ENCODE results near the gene ANGPT4. TPM values are rescaled to one million over a fixed set of nuclear protein-coding genes. Genes with fewer than 3 reads are reported as not detected.

The ANGPT4 gene
- total RNA-seq, 1 experiment from 2014 or later, result not detected

GRCh38 chr20:962223-962622, 46.1 kb upstream of the ANGPT4 start:
- Histone ChIP-seq H3K4me2 (no peak overlapping the region), H3K36me3 (ENCODE audit: low read depth) (no peaks in the 10 kb centered on the region), H3K27ac (no peak overlapping the region), H3K4me1 (replicated peaks; ENCODE audit: insufficient read depth) (no peaks in the 10 kb centered on the region), H3K27me3 (ENCODE audit: insufficient read depth, low read depth) (peaks cover 69% of the 10 kb centered on the region), H4K20me1 (ENCODE audit: insufficient read depth) (no peaks in the 10 kb centered on the region), H3F3A (ENCODE audit: insufficient read depth, low read depth) (no peaks in the 10 kb centered on the region), H3K9me2 (ENCODE audit: insufficient read depth) (no peaks in the 10 kb centered on the region), H2AFZ (no peak overlapping the region), H3K9me3 (ENCODE audit: insufficient read depth, low read depth) (no peaks in the 10 kb centered on the region), H3K4me3 (no peak overlapping the region), H3K79me2 (ENCODE audit: low read depth) (no peaks in the 10 kb centered on the region)
- intact Hi-C loops (cut with micrococcal nuclease; ENCODE audit: unreplicated experiment), result no loop called here
- ChIA-PET CTCF (no interaction called here), POLR2A (ENCODE audit: unreplicated experiment) (no interaction called here)
- BruUV-seq (replicated peaks), result no TSS peak
- DNase-seq, result no peak
- TF ChIP-seq CTCF (conservative IDR thresholded peaks at IDR 0.05) (no peak), EZH2 (IDR thresholded peaks at IDR 0.05; ENCODE audit: low read depth) (no peak)

- H3K36me3 ChIP-seq (ENCODE audit: low read depth), result no peaks in the 10 kb centered on the region
- DNase-seq, result no peak
- H3K27ac ChIP-seq, result no peak overlapping the region
- intact Hi-C loops (cut with micrococcal nuclease; ENCODE audit: unreplicated experiment), result no loop called here
- no peak overlapping the region for H3K4me2 ChIP-seq
- no peaks in the 10 kb centered on the region for H4K20me1 ChIP-seq (ENCODE audit: insufficient read depth)
- H3K9me2 ChIP-seq (ENCODE audit: insufficient read depth), result no peaks in the 10 kb centered on the region
- no peaks in the 10 kb centered on the region for H3K79me2 ChIP-seq (ENCODE audit: low read depth)
- H3K4me3 ChIP-seq, result no peak overlapping the region
- peaks cover 64% of the 10 kb centered on the region for H3K27me3 ChIP-seq (ENCODE audit: insufficient read depth, low read depth)
- no TSS peak for BruUV-seq (replicated peaks)
- no peaks in the 10 kb centered on the region for H3F3A ChIP-seq (ENCODE audit: insufficient read depth, low read depth)
- no peak for TF ChIP-seq CTCF (conservative IDR thresholded peaks at IDR 0.05)
- no peak for TF ChIP-seq EZH2 (IDR thresholded peaks at IDR 0.05; ENCODE audit: low read depth)
- no peaks in the 10 kb centered on the region for H3K4me1 ChIP-seq (replicated peaks; ENCODE audit: insufficient read depth)
- H2AFZ ChIP-seq, result no peak overlapping the region
- H3K9me3 ChIP-seq (ENCODE audit: insufficient read depth, low read depth), result no peaks in the 10 kb centered on the region
- ChIA-PET CTCF (no interaction called here), POLR2A (ENCODE audit: unreplicated experiment) (no interaction called here)
These were observed 45.6 kb upstream of the ANGPT4 start for GRCh38 chr20:961768-962167.

DNA sequence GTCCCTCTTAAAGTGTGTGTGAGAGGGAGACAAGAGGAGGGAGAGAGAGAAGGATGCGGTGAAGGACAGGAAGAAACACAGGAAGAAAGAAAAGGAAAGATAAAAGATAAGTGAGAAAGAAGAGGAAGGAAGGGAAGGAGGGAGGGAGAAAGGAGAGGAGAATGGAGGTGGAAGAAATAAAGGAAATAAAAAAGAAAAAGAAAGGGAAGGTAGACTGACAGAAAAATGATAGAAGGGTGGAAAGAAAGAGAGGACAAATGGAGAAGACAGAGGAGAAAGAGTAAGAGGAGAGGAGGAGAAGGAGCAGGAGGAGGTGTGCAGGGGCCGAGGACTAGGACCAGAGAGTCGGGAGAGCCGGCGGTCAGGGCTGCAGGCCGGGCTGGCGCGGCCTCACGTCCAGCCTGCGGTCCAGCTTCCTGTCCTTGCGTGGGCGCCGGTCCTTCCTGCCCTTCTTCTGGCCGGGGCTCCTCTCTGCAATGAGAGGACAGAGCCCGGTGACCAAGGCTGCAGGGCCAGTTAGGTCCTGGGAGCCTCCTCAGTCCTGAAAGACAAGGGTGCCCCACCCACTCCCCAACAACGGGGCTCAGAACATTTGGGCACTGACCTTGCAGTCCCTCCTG, 44.0 kb upstream of the ANGPT4 start:
- H3K4me2 ChIP-seq, result no peak overlapping the region
- intact Hi-C loops (cut with micrococcal nuclease; ENCODE audit: unreplicated experiment), result loop anchor here (5.0 kb wide), 1 partner anchor 252 kb away; no protein-coding TSS in a partner anchor
- ChIA-PET CTCF (no interaction called here), POLR2A (ENCODE audit: unreplicated experiment) (no interaction called here)
- H3K9me2 ChIP-seq (ENCODE audit: insufficient read depth), result no peaks in the 10 kb centered on the region
- peaks cover 48% of the 10 kb centered on the region for H3K27me3 ChIP-seq (ENCODE audit: insufficient read depth, low read depth)
- H3K79me2 ChIP-seq (ENCODE audit: low read depth), result no peaks in the 10 kb centered on the region
- no peak overlapping the region for H3K4me3 ChIP-seq
- no peak for DNase-seq
- H3K27ac ChIP-seq, result no peak overlapping the region
- BruUV-seq (replicated peaks), result no TSS peak
- no peaks in the 10 kb centered on the region for H3K36me3 ChIP-seq (ENCODE audit: low read depth)
- no peak overlapping the region for H2AFZ ChIP-seq
- no peak for TF ChIP-seq CTCF (conservative IDR thresholded peaks at IDR 0.05)
- TF ChIP-seq EZH2 (IDR thresholded peaks at IDR 0.05; ENCODE audit: low read depth), result no peak
- H3K9me3 ChIP-seq (ENCODE audit: insufficient read depth, low read depth), result no peaks in the 10 kb centered on the region
- no peaks in the 10 kb centered on the region for H3K4me1 ChIP-seq (replicated peaks; ENCODE audit: insufficient read depth)
- no peaks in the 10 kb centered on the region for H3F3A ChIP-seq (ENCODE audit: insufficient read depth, low read depth)
- H4K20me1 ChIP-seq (ENCODE audit: insufficient read depth), result no peaks in the 10 kb centered on the region
